Naive thymus-derived CD4-positive, alpha-beta T cell (primary cell): ENCODE results near the gene GP1BB. TPM values are rescaled to one million over a fixed set of nuclear protein-coding genes. Genes with fewer than 3 reads are reported as not detected.
"Not testable (repeated sequence)": the region's sequence is repeated elsewhere in the genome, so short reads cannot be mapped to it uniquely, and the experiment has no call there.

Source experiments
- ATAC-seq: fragments of 150-1000 bp; cut with Tn5 transposase; 2 replicates; pipeline ENCODE4 v1.10.0; 2021; ENCODE audit warnings: mild to moderate bottlenecking, moderate library complexity
- CTCF ChIA-PET: fragments of 350-600 bp; sonication (Branson Sonifier 250); formaldehyde crosslinking; loops from one replicate; lab custom pipeline; 2021; ENCODE audit warnings: antibody characterized with exemption; lab: Charles Lee
- POLR2A ChIA-PET: fragments of 350-600 bp; sonication (Branson Sonifier 250); formaldehyde crosslinking; loops from one replicate; lab custom pipeline; 2021; ENCODE audit warnings: antibody characterized with exemption, inconsistent platforms; lab: Charles Lee
- DNase-seq, 9 donors: peaks; one replicate each; pipeline versions ENCODE4 v3.0.0 to v3.0.0-alpha.2; 2020 to 2022; ENCODE audit warnings: mixed read lengths in 1 of 9
- H3K27ac ChIP-seq: one replicate; pipeline ENCODE4 v1.7.0; 2013; ENCODE audit warnings: mild to moderate bottlenecking, low read depth, low read length, moderate library complexity
- H3K27me3 ChIP-seq, 2 donors: one replicate each; pipeline ENCODE4 v1.7.0; 2013; ENCODE audit warnings: low read length in 2 of 2, mild to moderate bottlenecking in 2 of 2, moderate library complexity in 2 of 2; ENCODE audit not compliant: control insufficient read depth in 2 of 2, insufficient read depth in 2 of 2
- H3K36me3 ChIP-seq, 3 experiments: 1 replicate in 2 of 3; 2 replicates in 1 of 3; pipeline ENCODE4 v1.7.0; 2013; ENCODE audit warnings: low read length in 3 of 3, mild to moderate bottlenecking in 3 of 3, moderate library complexity in 1 of 3; ENCODE audit not compliant: insufficient read depth in 3 of 3, control insufficient read depth in 2 of 3
- H3K4me1 ChIP-seq, 2 donors: one replicate each; pipeline ENCODE4 v1.7.0; 2013; ENCODE audit warnings: low read length in 2 of 2, mild to moderate bottlenecking in 2 of 2, moderate library complexity in 1 of 2; ENCODE audit not compliant: control insufficient read depth in 2 of 2, insufficient read depth in 2 of 2
- H3K4me3 ChIP-seq: 2 replicates; pipeline ENCODE4 v1.7.0; 2013; ENCODE audit warnings: mild to moderate bottlenecking, low read length
- H3K9me3 ChIP-seq, 3 experiments: 1 replicate in 2 of 3; 2 replicates in 1 of 3; pipeline ENCODE4 v1.7.0; 2013; ENCODE audit warnings: low read length in 3 of 3; ENCODE audit not compliant: control insufficient read depth in 2 of 3
- H3K27ac Mint-ChIP-seq, 9 donors: one replicate each; pipeline ENCODE4 v1.8.0; 2020 to 2022; ENCODE audit warnings: mixed read lengths in 9 of 9, mild to moderate bottlenecking in 8 of 9, moderate library complexity in 5 of 9, inconsistent platforms in 2 of 9
- H3K27me3 Mint-ChIP-seq, 5 donors: one replicate each; pipeline ENCODE4 v1.8.0; 2021 to 2022; ENCODE audit warnings: mixed read lengths in 5 of 5, mild to moderate bottlenecking in 1 of 5
- H3K36me3 Mint-ChIP-seq, 5 donors: one replicate each; pipeline ENCODE4 v1.8.0; 2020 to 2022; ENCODE audit warnings: mixed read lengths in 5 of 5, mild to moderate bottlenecking in 3 of 5, inconsistent platforms in 1 of 5
- H3K4me1 Mint-ChIP-seq, 7 donors: one replicate each; pipeline ENCODE4 v1.8.0; 2020 to 2022; ENCODE audit warnings: mixed read lengths in 7 of 7, mild to moderate bottlenecking in 3 of 7, inconsistent platforms in 1 of 7
- H3K4me3 Mint-ChIP-seq, 10 donors: one replicate each; pipeline ENCODE4 v1.8.0; 2020 to 2022; ENCODE audit warnings: mild to moderate bottlenecking in 10 of 10, mixed read lengths in 10 of 10, moderate library complexity in 6 of 10, inconsistent platforms in 2 of 10
- H3K9me3 Mint-ChIP-seq, 11 donors: one replicate each; pipeline ENCODE4 v1.8.0; 2020 to 2022; ENCODE audit warnings: mixed read lengths in 11 of 11, mild to moderate bottlenecking in 4 of 11, inconsistent platforms in 1 of 11, moderate library complexity in 1 of 11
- intact Hi-C, 2 donors: fragments of 100-400 bp; cut with micrococcal nuclease; formaldehyde crosslinking; loops; one replicate each; pipeline ENCODE4 v1.15.1; 2023
- polyA plus RNA-seq, 2 donors: library from polyadenylated mRNA; unstranded; fragments of 300-500 nt; fragmentation: Illumina TruSeq; gene quantifications; one replicate each; pipeline ENCODE4 v1.2.3, GENCODE V29; 2021
- total RNA-seq, 6 experiments: library from RNA in 5 of 6; stranded (reverse) in 5 of 6; gene quantifications; 1 replicate in 5 of 6; 2 replicates in 1 of 6; pipeline ENCODE4 v1.2.3 and lab custom pipeline; 2021 to 2026

Gene GP1BB
- total RNA-seq (1 to 10 TPM in 1 of 5 experiments, under 1 TPM in 1, not detected in 3; 0.40 to 3.0 TPM), polyA plus RNA-seq (not detected), total RNA-seq (lab: John Stamatoyannopoulos, UW) (not detected)

- H3K36me3 Mint-ChIP-seq = peaks cover 0 to 1% (median 0%) of the 10 kb centered on the region in 5 donors
- intact Hi-C loops = no loop called here
- H3K9me3 ChIP-seq = no peaks in the 10 kb centered on the region
- peaks cover 0 to 7% of the 10 kb centered on the region in 2 donors for H3K27me3 ChIP-seq
- H3K27ac ChIP-seq = no peak within 1 kb of the TSS
- H3K27ac Mint-ChIP-seq = no peak within 1 kb of the TSS
- no peaks in the 10 kb centered on the region for H3K36me3 ChIP-seq
- peak; percentile 71 for ATAC-seq
- H3K4me3 ChIP-seq = no peak within 1 kb of the TSS
- H3K4me1 ChIP-seq = peaks cover 0 to 10% of the 10 kb centered on the region in 2 donors
- ChIA-PET CTCF (interaction anchor here (0.8 kb wide), 1 partner anchor 173 kb away, joined by 3 read pairs; no protein-coding TSS in a partner anchor), POLR2A (no interaction called here)
- H3K9me3 Mint-ChIP-seq = peaks cover 0 to 1% (median 0%) of the 10 kb centered on the region in 11 donors
- peak within 1 kb of the TSS in 7 of 10 donors; percentile 19 to 77 (median 58) for H3K4me3 Mint-ChIP-seq
- peak in 3 of 9 donors; percentile 31 to 46 (median 35) for DNase-seq
- H3K27me3 Mint-ChIP-seq = peaks cover 29 to 62% (median 46%) of the 10 kb centered on the region in 5 donors
- peaks cover 0 to 19% (median 9%) of the 10 kb centered on the region in 7 donors for H3K4me1 Mint-ChIP-seq
Observed at GRCh38 chr22:19723232-19723982, at the start of gene GP1BB. GP1BB (plus strand) TSS chr22:19723539; CDS start chr22:19723570, 31 bp downstream.

DNA sequence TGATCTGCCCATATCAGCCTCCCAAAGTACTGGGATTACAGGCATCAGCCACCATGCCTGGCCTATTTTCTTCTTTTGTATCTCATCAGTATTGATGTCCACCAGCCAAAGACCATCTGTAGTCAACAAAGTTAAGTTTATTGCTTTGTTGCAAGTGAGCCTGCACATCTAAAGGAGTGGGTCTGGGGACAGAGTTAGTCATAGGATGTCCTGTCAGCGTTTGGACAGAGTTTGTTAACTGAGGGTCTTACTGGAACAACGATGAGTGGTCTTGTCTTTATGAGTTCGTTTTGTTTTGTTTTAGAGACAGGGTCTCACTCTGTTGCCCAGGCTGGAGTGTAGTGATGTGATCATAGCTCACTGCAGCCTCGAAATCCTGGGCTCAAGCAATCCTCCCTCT, 49.7 kb upstream of the GP1BB start:
- Mint-ChIP-seq H3K27ac (no peak overlapping the region), H3K4me1 (no peaks in the 10 kb centered on the region), H3K27me3 (peaks cover 5 to 13% (median 6%) of the 10 kb centered on the region in 5 donors), H3K9me3 (no peaks in the 10 kb centered on the region), H3K4me3 (no peak overlapping the region), H3K36me3 (no peaks in the 10 kb centered on the region)
- ATAC-seq (no peak), DNase-seq (no peak)
- ChIA-PET CTCF (interaction anchor here (0.6 kb wide), 1 partner anchor 56 kb away, joined by 3 read pairs; no protein-coding TSS in a partner anchor), POLR2A (no interaction called here)
- Histone ChIP-seq H3K27ac (no peak overlapping the region), H3K27me3 (peaks cover 0 to 5% of the 10 kb centered on the region in 2 donors), H3K4me3 (no peak overlapping the region), H3K4me1 (no peaks in the 10 kb centered on the region), H3K9me3 (no peaks in the 10 kb centered on the region), H3K36me3 (no peaks in the 10 kb centered on the region)
- intact Hi-C loops = no loop called here

DNA sequence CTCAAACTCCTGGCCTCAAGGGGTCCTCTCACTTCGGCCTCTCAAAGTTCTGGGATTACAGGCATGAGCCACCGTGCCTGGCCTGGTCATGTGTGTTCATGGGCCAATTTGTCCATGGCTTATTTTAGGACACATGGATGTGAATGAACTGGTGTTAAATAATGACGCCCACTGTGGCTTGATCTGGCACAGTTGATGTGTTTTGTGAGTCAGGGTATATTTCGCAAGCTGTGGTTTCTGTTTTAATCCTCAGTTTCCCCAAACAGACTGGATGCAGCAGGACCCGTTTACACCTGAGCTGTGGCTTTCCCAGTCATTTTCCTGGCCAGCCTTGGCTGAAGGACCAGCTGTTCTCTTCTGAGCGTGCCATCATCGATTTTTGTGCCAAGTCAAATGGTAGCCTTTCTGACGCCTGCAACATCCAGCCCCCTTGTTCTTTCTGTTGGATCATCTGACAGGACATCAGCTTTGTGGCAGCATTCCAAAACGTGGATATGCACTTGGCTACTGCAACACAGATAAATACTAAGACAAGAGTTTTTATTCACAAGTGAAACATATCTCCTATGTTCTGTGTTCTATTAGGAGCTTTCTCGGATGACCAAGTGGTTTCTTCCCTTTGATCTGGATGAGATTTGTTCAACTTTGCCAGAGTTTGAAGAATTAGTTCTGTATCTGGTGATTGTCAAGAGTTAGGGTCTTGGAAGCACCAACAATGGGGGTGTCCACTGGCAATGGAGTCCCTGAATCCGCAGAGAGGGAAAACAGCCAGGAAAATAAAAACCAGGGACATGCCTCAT, 49.0 kb upstream of the GP1BB start:
- Mint-ChIP-seq H3K27me3 (peaks cover 5 to 16% (median 6%) of the 10 kb centered on the region in 5 donors), H3K4me3 (no peak overlapping the region), H3K36me3 (no peaks in the 10 kb centered on the region), H3K9me3 (no peaks in the 10 kb centered on the region), H3K27ac (no peak overlapping the region), H3K4me1 (no peaks in the 10 kb centered on the region)
- Histone ChIP-seq H3K27me3 (peaks cover 0 to 5% of the 10 kb centered on the region in 2 donors), H3K36me3 (no peaks in the 10 kb centered on the region), H3K4me3 (no peak overlapping the region), H3K4me1 (no peaks in the 10 kb centered on the region), H3K27ac (no peak overlapping the region), H3K9me3 (no peaks in the 10 kb centered on the region)
- ChIA-PET CTCF (interaction anchor here (0.6 kb wide), 2 partner anchors 56 to 291 kb away, joined by 3 read pairs; no protein-coding TSS in a partner anchor), POLR2A (no interaction called here)
- ATAC-seq (no peak), DNase-seq (no peak)
- intact Hi-C loops = no loop called here

DNA sequence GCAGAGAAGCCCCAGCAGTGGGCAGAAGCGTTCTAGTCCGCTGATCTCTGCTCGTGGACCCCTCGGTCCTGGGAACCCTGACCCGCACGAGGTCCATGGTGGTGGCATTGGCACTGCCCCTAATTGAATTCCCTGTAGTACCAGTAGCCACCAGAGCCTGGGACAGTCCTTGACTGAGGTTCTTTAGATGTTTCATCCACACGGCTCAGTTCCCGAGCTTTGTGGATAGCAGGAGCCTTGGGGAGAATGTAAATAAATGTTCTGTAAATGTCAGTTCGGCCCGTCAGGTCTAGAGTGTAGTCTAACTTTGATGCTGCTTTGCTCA, 48.4 kb upstream of the GP1BB start:
- DNase-seq (no peak), ATAC-seq (no peak)
- no peaks in the 10 kb centered on the region for H3K36me3 ChIP-seq
- Mint-ChIP-seq H3K4me1 (no peaks in the 10 kb centered on the region), H3K4me3 (no peak overlapping the region), H3K9me3 (no peaks in the 10 kb centered on the region), H3K27ac (no peak overlapping the region), H3K36me3 (no peaks in the 10 kb centered on the region), H3K27me3 (peaks cover 5 to 16% (median 6%) of the 10 kb centered on the region in 5 donors)
- H3K4me1 ChIP-seq = no peaks in the 10 kb centered on the region
- POLR2A ChIA-PET = no interaction called here
- intact Hi-C loops = no loop called here
- no peak overlapping the region for H3K27ac ChIP-seq
- H3K9me3 ChIP-seq = no peaks in the 10 kb centered on the region
- CTCF ChIA-PET = interaction anchor here (0.6 kb wide), 1 partner anchor 292 kb away, joined by 3 read pairs; no protein-coding TSS in a partner anchor
- no peak overlapping the region for H3K4me3 ChIP-seq
- H3K27me3 ChIP-seq = peaks cover 0 to 5% of the 10 kb centered on the region in 2 donors

- peaks cover 0 to 5% of the 10 kb centered on the region in 2 donors for H3K27me3 ChIP-seq
- no peak overlapping the region for H3K4me3 Mint-ChIP-seq
- H3K9me3 ChIP-seq = no peaks in the 10 kb centered on the region
- H3K4me3 ChIP-seq = no peak overlapping the region
- H3K4me1 Mint-ChIP-seq = no peaks in the 10 kb centered on the region
- ChIA-PET POLR2A (interaction anchor here (1.0 kb wide), 1 partner anchor 81 kb away, joined by 3 read pairs; no protein-coding TSS in a partner anchor), CTCF (no interaction called here)
- H3K27me3 Mint-ChIP-seq = peaks cover 5 to 16% (median 6%) of the 10 kb centered on the region in 5 donors
- no peak overlapping the region for H3K27ac Mint-ChIP-seq
- H3K9me3 Mint-ChIP-seq = no peaks in the 10 kb centered on the region
- ATAC-seq = no peak
- no peaks in the 10 kb centered on the region for H3K4me1 ChIP-seq
- H3K36me3 ChIP-seq = no peaks in the 10 kb centered on the region
- H3K27ac ChIP-seq = no peak overlapping the region
- intact Hi-C loops = no loop called here
- DNase-seq = no peak
- no peaks in the 10 kb centered on the region for H3K36me3 Mint-ChIP-seq
Observed at GRCh38 chr22:19675428-19675827, 47.9 kb upstream of the GP1BB start.

GRCh38 chr22:19676437-19676836, 46.9 kb upstream of the GP1BB start:
- H3K4me3 ChIP-seq, DNase-seq, intact Hi-C loops, H3K27ac Mint-ChIP-seq, CTCF ChIA-PET, H3K4me3 Mint-ChIP-seq, H3K9me3 ChIP-seq, H3K27me3 ChIP-seq, ATAC-seq, H3K4me1 Mint-ChIP-seq, H3K27ac ChIP-seq, H3K36me3 Mint-ChIP-seq, H3K9me3 Mint-ChIP-seq, H3K4me1 ChIP-seq, H3K36me3 ChIP-seq: not testable (repeated sequence)
- POLR2A ChIA-PET = interaction anchor here (1.0 kb wide), 1 partner anchor 80 kb away, joined by 3 read pairs; no protein-coding TSS in a partner anchor
- peaks cover 8 to 19% (median 10%) of the 10 kb centered on the region in 5 donors for H3K27me3 Mint-ChIP-seq
